Omental fat pad (tissue), 4 donors: ENCODE results near the gene NUDT15. TPM values are rescaled to one million over a fixed set of nuclear protein-coding genes. Genes with fewer than 3 reads are reported as not detected.

ENCODE experiments used
- ATAC-seq: fragments of 150-250 bp; one replicate; pipeline ENCODE4 v1.9.1; 2016; ENCODE audit warnings: mild to moderate bottlenecking, moderate library complexity; ENCODE audit not compliant: low FRiP score
- DNase-seq: peaks from one replicate; pipeline ENCODE4 v3.0.0-alpha.2; 2019; ENCODE audit warnings: low spot score
- CTCF ChIP-seq, 3 donors: fragments of 450-650 bp; IDR thresholded peaks; one replicate each; pipeline ENCODE4 v1.5.1; 2016 to 2017; ENCODE audit warnings: antibody characterized with exemption in 3 of 3, mild to moderate bottlenecking in 3 of 3, moderate library complexity in 2 of 3
- total RNA-seq, 4 donors: library from RNA; depleted of rRNA; stranded (reverse); fragments of >200 nt; gene quantifications; one replicate each; pipeline ENCODE4 v1.1.0, GENCODE V29; 2016

The NUDT15 gene
- total RNA-seq, 4 donors from 2014 or later = 8.6 to 11.2 (median 9.0) TPM

- no peak for ATAC-seq
- no peak for TF ChIP-seq CTCF (IDR thresholded peaks at IDR 0.05)
These were observed 59.1 kb downstream of the NUDT15 start for GRCh38 chr13:48096670-48097069.

More at GRCh38 chr13:48096670-48097069, 59.1 kb downstream of the NUDT15 start:
- DNase-seq = no peak

Other genes with a start within 250 kb of the NUDT15 start
- gene SUCLA2, start 36.5 kb upstream of the NUDT15 start, total RNA-seq = 10 to 100 TPM; 37.2 to 91.6 (median 68.7) TPM
- 10 to 100 TPM; 27.4 to 42.9 (median 35.0) TPM for gene MED4, start 57.4 kb downstream of the NUDT15 start, total RNA-seq
- gene ITM2B, start 195.5 kb downstream of the NUDT15 start, total RNA-seq = 100 to 1,000 TPM; 455 to 728 (median 534) TPM